GM12878 (cell line): ENCODE data around the gene AHR. TPM values are rescaled to one million over a fixed set of nuclear protein-coding genes. Genes with fewer than 3 reads are reported as not detected.

Experiments used
- ATAC-seq: fragments of 200-7000 bp; cut with Tn5 transposase; 3 replicates; pipeline ENCODE4 v1.9.1; 2020; ENCODE audit warnings: mild to moderate bottlenecking, moderate library complexity
- BruUV-seq: library from RNA; stranded (reverse); fragments of 400-500 nt; replicated peaks from 2 replicates; lab custom pipeline; 2021; lab: Mats Ljungman, UMichigan
- CTCF ChIA-PET: fragments of 300-600 bp; sonication (Branson Sonifier 250); formaldehyde crosslinking; extraction: SDS; loops from one replicate; lab custom pipeline; 2021; ENCODE audit warnings: inconsistent platforms; lab: Yijun Ruan, JAX
- POLR2A ChIA-PET: fragments of 350-600 bp; formaldehyde crosslinking; extraction: SDS; loops from one replicate; lab custom pipeline; 2021; ENCODE audit warnings: inconsistent platforms; lab: Charles Lee
- RAD21 ChIA-PET: fragments of 300-600 bp; sonication (Branson Sonifier 250); formaldehyde crosslinking; loops from one replicate; lab custom pipeline; 2023; ENCODE audit warnings: antibody characterized with exemption; ENCODE audit not compliant: unreplicated experiment; lab: Charles Lee
- SMC1A ChIA-PET: fragments of 300-600 bp; sonication (Branson Sonifier 250); formaldehyde crosslinking; loops from one replicate; lab custom pipeline; 2023; ENCODE audit not compliant: unreplicated experiment, uncharacterized antibody; lab: Charles Lee
- DNase-seq: peaks from one replicate; pipeline ENCODE4 v3.0.0-alpha.2; 2011; ENCODE audit warnings: low read depth, low spot score
- FAIRE-seq: peaks from 3 replicates; lab custom pipeline; 2011; peaks lifted over from hg19 to GRCh38; lab: Jason Lieb, UNC
- H2AFZ ChIP-seq: 2 replicates; pipeline ENCODE4 v1.6.0; 2011; ENCODE audit warnings: low read depth, low read length, control low read depth; ENCODE audit not compliant: control insufficient read depth
- H3K27ac ChIP-seq: 2 replicates; pipeline ENCODE4 v1.5.1; 2011; ENCODE audit warnings: control low read depth; ENCODE audit not compliant: control insufficient read depth, insufficient read depth
- H3K27me3 ChIP-seq, 2 experiments: replicated peaks in 1 of 2; 2 replicates each; pipeline versions ENCODE4 v1.6.0 to v1.6.1; 2011; ENCODE audit warnings: low read length in 1 of 2; ENCODE audit not compliant: control insufficient read depth in 2 of 2, insufficient read depth in 2 of 2
- H3K36me3 ChIP-seq, 2 experiments: 2 replicates each; pipeline ENCODE4 v1.5.1; 2011; ENCODE audit warnings: low read length in 1 of 2; ENCODE audit not compliant: control insufficient read depth in 2 of 2, insufficient read depth in 2 of 2
- H3K4me1 ChIP-seq: 2 replicates; pipeline ENCODE4 v1.6.1; 2011; ENCODE audit warnings: mild to moderate bottlenecking, low read length, moderate library complexity, mixed read lengths; ENCODE audit not compliant: control insufficient read depth, insufficient read depth
- H3K4me2 ChIP-seq: 2 replicates; pipeline ENCODE4 v1.6.0; 2011; ENCODE audit warnings: control low read depth; ENCODE audit not compliant: control insufficient read depth, insufficient read depth
- H3K4me3 ChIP-seq: fragments of 200-600 bp; sonication (generic); 2 replicates; pipeline ENCODE4 v1.5.1; 2016
- H3K79me2 ChIP-seq: 2 replicates; pipeline ENCODE4 v1.6.0; 2011; ENCODE audit warnings: low read length; ENCODE audit not compliant: control insufficient read depth, insufficient read depth
- H3K9ac ChIP-seq: 2 replicates; pipeline ENCODE4 v1.8.0; 2011; ENCODE audit warnings: low read length, control low read depth, mixed read lengths; ENCODE audit not compliant: control insufficient read depth, insufficient read depth
- H3K9me3 ChIP-seq: replicated peaks from 3 replicates; pipeline ENCODE4 v1.5.1; 2011; ENCODE audit warnings: mild to moderate bottlenecking, low read length; ENCODE audit not compliant: control insufficient read depth, insufficient read depth
- H4K20me1 ChIP-seq: 2 replicates; pipeline ENCODE4 v1.6.0; 2011; ENCODE audit not compliant: control insufficient read depth, insufficient read depth
- ATF3 ChIP-seq: IDR thresholded peaks from 2 replicates; pipeline ENCODE4 v1.6.1; 2011; ENCODE audit warnings: low read depth, mild to moderate bottlenecking, low read length, moderate library complexity, borderline replicate concordance; ENCODE audit errors: extremely low read depth
- BCL3 ChIP-seq: IDR thresholded peaks from 2 replicates; pipeline ENCODE4 v1.6.1; 2011; ENCODE audit warnings: borderline replicate concordance, low read depth, mild to moderate bottlenecking, moderate library complexity, low read length; ENCODE audit not compliant: insufficient read depth, poor library complexity, severe bottlenecking
- BHLHE40 ChIP-seq, 2 experiments: fragments of 450-650 bp in 1 of 2; IDR thresholded peaks; 2 replicates each; pipeline ENCODE4 v1.6.1; 2011 to 2017; ENCODE audit warnings: low read depth in 2 of 2, borderline replicate concordance in 1 of 2, improper control_type of control experiment in 1 of 2, low read length in 1 of 2, mild to moderate bottlenecking in 1 of 2
- FOS ChIP-seq: IDR thresholded peaks from 3 replicates; pipeline ENCODE4 v1.6.1; 2011; ENCODE audit warnings: borderline replicate concordance; ENCODE audit not compliant: insufficient read length; ENCODE audit errors: extremely low read depth
- MAX ChIP-seq: IDR thresholded peaks from 2 replicates; pipeline ENCODE4 v1.6.1; 2012; ENCODE audit warnings: low read depth, low read length, improper control_type of control experiment
- MYC ChIP-seq: IDR thresholded peaks from 2 replicates; pipeline ENCODE4 v1.6.1; 2011; ENCODE audit warnings: mild to moderate bottlenecking, low read length, moderate library complexity, inconsistent platforms; ENCODE audit not compliant: insufficient read depth, insufficient replicate concordance, insufficient read length, severe bottlenecking
- NR2F1 ChIP-seq: fragments of 450-650 bp; conservative IDR thresholded peaks from 2 replicates; pipeline ENCODE4 v1.6.1; 2017; ENCODE audit warnings: mild to moderate bottlenecking
- NRF1 ChIP-seq: conservative IDR thresholded peaks from 2 replicates; pipeline ENCODE4 v1.6.1; 2011; ENCODE audit warnings: mild to moderate bottlenecking, low read depth, low read length, improper control_type of control experiment
- PBX3 ChIP-seq: IDR thresholded peaks from 2 replicates; pipeline ENCODE4 v1.6.1; 2011; ENCODE audit warnings: mild to moderate bottlenecking, low read depth, low read length, moderate library complexity; ENCODE audit not compliant: insufficient replicate concordance
- STAT3 ChIP-seq: IDR thresholded peaks from 2 replicates; pipeline ENCODE4 v1.6.1; 2011; ENCODE audit warnings: low read depth, low read length, improper control_type of control experiment
- TAF1 ChIP-seq: IDR thresholded peaks from 2 replicates; pipeline ENCODE4 v1.6.1; 2011; ENCODE audit warnings: mild to moderate bottlenecking, low read depth, low read length, borderline replicate concordance
- WGBS: methylation state at CpG from one replicate; pipeline ENCODE4 v1.1.6; 2016; ENCODE audit warnings: low lambda C conversion rate; ENCODE audit not compliant: insufficient replicate concordance, insufficient coverage; ENCODE audit errors: missing lambda C conversion rate; 5-methylcytosine and 5-hydroxymethylcytosine counted together
- in situ Hi-C: fragments of 300-500 bp; cut with MboI; formaldehyde crosslinking; loops from 9 replicates; pipeline ENCODE4 v1.14.3; 2018; ENCODE audit warnings: mixed read lengths
- intact Hi-C: fragments of 100-400 bp; cut with micrococcal nuclease; formaldehyde crosslinking; loops from one replicate; pipeline ENCODE4 v1.14.2; 2022; ENCODE audit not compliant: unreplicated experiment
- polyA plus RNA-seq, 11 experiments: library from polyadenylated mRNA; depleted of rRNA in 4 of 11; unstranded in 6 of 11; stranded (reverse) in 5 of 11; fragments of >200 nt; fragmentation: Nextera tagmentation in 4 of 11; fragmentation: Illumina TruSeq in 1 of 11; extraction: Ambion mirVana in 4 of 11; extraction: Trizol in 1 of 11; gene quantifications; 1 replicate in 1 of 11; 2 replicates in 10 of 11; pipeline versions ENCODE4 v1.2.1 to v1.2.3, GENCODE V29; 2011 to 2016; ENCODE audit warnings: inconsistent platforms in 2 of 11, missing spikeins in 2 of 11, low read depth in 1 of 11
- total RNA-seq, 4 experiments: library from RNA; depleted of rRNA in 3 of 4; stranded (reverse); fragments of >200 nt in 3 of 4; fragmentation: Illumina TruSeq in 1 of 4; extraction: Trizol in 1 of 4; gene quantifications; 2 replicates each; pipeline versions ENCODE4 v1.2.1 to v1.2.3, GENCODE V29; 2013 to 2021

Gene AHR
- total and polyA plus RNA-seq, 10 of the 15 experiments (the other 5 are each of a cell fraction or from before 2014, with no cell fraction given) = 1.7 to 16.9 (median 4.5) TPM

- no peak overlapping the region for H3K4me2 ChIP-seq
- ATAC-seq = no peak
- no peaks in the 10 kb centered on the region for H4K20me1 ChIP-seq
- ChIA-PET RAD21 (no interaction called here), CTCF (no interaction called here), POLR2A (no interaction called here), SMC1A (interaction anchor here (0.7 kb wide), 1 partner anchor 49 kb away, joined by 3 read pairs; no protein-coding TSS in a partner anchor)
- no peaks in the 10 kb centered on the region for H3K36me3 ChIP-seq
- no peak overlapping the region for H3K9ac ChIP-seq
- no peaks in the 10 kb centered on the region for H3K79me2 ChIP-seq
- BruUV-seq = no TSS peak
- no peak for FAIRE-seq
- no peaks in the 10 kb centered on the region for H3K4me1 ChIP-seq
- H3K27ac ChIP-seq = no peak overlapping the region
- H3K9me3 ChIP-seq = no peaks in the 10 kb centered on the region
- intact Hi-C loops = no loop called here
- TF ChIP-seq MAX (no peak), TAF1 (no peak), STAT3 (no peak), FOS (no peak), NR2F1 (no peak), BCL3 (no peak), ATF3 (no peak), NRF1 (no peak), PBX3 (no peak), MYC (no peak), BHLHE40 (IDR thresholded peaks at IDR 0.05; ENCODE audit: borderline replicate concordance in 1 of 2, low read depth in 2 of 2, low read length in 1 of 2) (no peak)
- no peak for DNase-seq
- WGBS = 72% methylated on average over 3 of the region's 3 CpGs
- in situ Hi-C loops = no loop called here
- H3K27me3 ChIP-seq = no peaks in the 10 kb centered on the region
- no peak overlapping the region for H3K4me3 ChIP-seq
- H2AFZ ChIP-seq = no peak overlapping the region
Observed at GRCh38 chr7:17253885-17254284, 44.6 kb upstream of the AHR start.
